GM12878 (cell line): ENCODE measurements around the gene GH2. TPM values are rescaled to one million over a fixed set of nuclear protein-coding genes. Genes with fewer than 3 reads are reported as not detected.

ENCODE experiments used
- ATAC-seq: fragments of 200-7000 bp; cut with Tn5 transposase; 3 replicates; pipeline ENCODE4 v1.9.1; 2020; ENCODE audit warnings: mild to moderate bottlenecking, moderate library complexity
- BruUV-seq: library from RNA; stranded (reverse); fragments of 400-500 nt; replicated peaks from 2 replicates; lab custom pipeline; 2021; lab: Mats Ljungman, UMichigan
- CTCF ChIA-PET: fragments of 300-600 bp; sonication (Branson Sonifier 250); formaldehyde crosslinking; extraction: SDS; loops from one replicate; lab custom pipeline; 2021; ENCODE audit warnings: inconsistent platforms; lab: Yijun Ruan, JAX
- POLR2A ChIA-PET: fragments of 350-600 bp; formaldehyde crosslinking; extraction: SDS; loops from one replicate; lab custom pipeline; 2021; ENCODE audit warnings: inconsistent platforms; lab: Charles Lee
- RAD21 ChIA-PET: fragments of 300-600 bp; sonication (Branson Sonifier 250); formaldehyde crosslinking; loops from one replicate; lab custom pipeline; 2023; ENCODE audit warnings: antibody characterized with exemption; ENCODE audit not compliant: unreplicated experiment; lab: Charles Lee
- SMC1A ChIA-PET: fragments of 300-600 bp; sonication (Branson Sonifier 250); formaldehyde crosslinking; loops from one replicate; lab custom pipeline; 2023; ENCODE audit not compliant: unreplicated experiment, uncharacterized antibody; lab: Charles Lee
- DNase-seq: peaks from one replicate; pipeline ENCODE4 v3.0.0-alpha.2; 2011; ENCODE audit warnings: low read depth, low spot score
- FAIRE-seq: peaks from 3 replicates; lab custom pipeline; 2011; peaks lifted over from hg19 to GRCh38; lab: Jason Lieb, UNC
- H2AFZ ChIP-seq: 2 replicates; pipeline ENCODE4 v1.6.0; 2011; ENCODE audit warnings: low read depth, low read length, control low read depth; ENCODE audit not compliant: control insufficient read depth
- H3K27ac ChIP-seq: 2 replicates; pipeline ENCODE4 v1.5.1; 2011; ENCODE audit warnings: control low read depth; ENCODE audit not compliant: control insufficient read depth, insufficient read depth
- H3K27me3 ChIP-seq, 2 experiments: replicated peaks in 1 of 2; 2 replicates each; pipeline versions ENCODE4 v1.6.0 to v1.6.1; 2011; ENCODE audit warnings: low read length in 1 of 2; ENCODE audit not compliant: control insufficient read depth in 2 of 2, insufficient read depth in 2 of 2
- H3K36me3 ChIP-seq, 2 experiments: 2 replicates each; pipeline ENCODE4 v1.5.1; 2011; ENCODE audit warnings: low read length in 1 of 2; ENCODE audit not compliant: control insufficient read depth in 2 of 2, insufficient read depth in 2 of 2
- H3K4me1 ChIP-seq: 2 replicates; pipeline ENCODE4 v1.6.1; 2011; ENCODE audit warnings: mild to moderate bottlenecking, low read length, moderate library complexity, mixed read lengths; ENCODE audit not compliant: control insufficient read depth, insufficient read depth
- H3K4me2 ChIP-seq: 2 replicates; pipeline ENCODE4 v1.6.0; 2011; ENCODE audit warnings: control low read depth; ENCODE audit not compliant: control insufficient read depth, insufficient read depth
- H3K4me3 ChIP-seq: fragments of 200-600 bp; sonication (generic); 2 replicates; pipeline ENCODE4 v1.5.1; 2016
- H3K79me2 ChIP-seq: 2 replicates; pipeline ENCODE4 v1.6.0; 2011; ENCODE audit warnings: low read length; ENCODE audit not compliant: control insufficient read depth, insufficient read depth
- H3K9ac ChIP-seq: 2 replicates; pipeline ENCODE4 v1.8.0; 2011; ENCODE audit warnings: low read length, control low read depth, mixed read lengths; ENCODE audit not compliant: control insufficient read depth, insufficient read depth
- H3K9me3 ChIP-seq: replicated peaks from 3 replicates; pipeline ENCODE4 v1.5.1; 2011; ENCODE audit warnings: mild to moderate bottlenecking, low read length; ENCODE audit not compliant: control insufficient read depth, insufficient read depth
- H4K20me1 ChIP-seq: 2 replicates; pipeline ENCODE4 v1.6.0; 2011; ENCODE audit not compliant: control insufficient read depth, insufficient read depth
- ATF7 ChIP-seq: fragments of 450-650 bp; IDR thresholded peaks from 2 replicates; pipeline ENCODE4 v1.6.1; 2016; ENCODE audit warnings: low read depth, mild to moderate bottlenecking
- CBX3 ChIP-seq: fragments of 200-600 bp; sonication (generic); IDR thresholded peaks from 2 replicates; pipeline ENCODE4 v1.6.1; 2016; ENCODE audit warnings: low read depth, borderline replicate concordance
- E2F8 ChIP-seq: fragments of 450-650 bp; IDR thresholded peaks from 2 replicates; pipeline ENCODE4 v1.6.1; 2018; ENCODE audit warnings: mild to moderate bottlenecking, low read depth, moderate library complexity; ENCODE audit not compliant: partially characterized antibody
- FOXM1 ChIP-seq: IDR thresholded peaks from 2 replicates; pipeline ENCODE4 v1.6.1; 2012; ENCODE audit warnings: low read depth, mild to moderate bottlenecking, inconsistent platforms, low read length, moderate library complexity
- IKZF2 ChIP-seq, 2 experiments: fragments of 450-650 bp; IDR thresholded peaks; 2 replicates each; pipeline ENCODE4 v1.6.1; 2017; ENCODE audit warnings: mild to moderate bottlenecking in 2 of 2, moderate library complexity in 2 of 2
- KDM1A ChIP-seq: fragments of 200-600 bp; sonication (generic); IDR thresholded peaks from 2 replicates; pipeline ENCODE4 v1.6.1; 2016; ENCODE audit warnings: borderline replicate concordance
- MEF2B ChIP-seq: fragments of 450-650 bp; IDR thresholded peaks from 2 replicates; pipeline ENCODE4 v1.6.1; 2018; ENCODE audit warnings: mild to moderate bottlenecking, moderate library complexity; ENCODE audit not compliant: partially characterized antibody, poor library complexity, severe bottlenecking
- NRF1 ChIP-seq: conservative IDR thresholded peaks from 2 replicates; pipeline ENCODE4 v1.6.1; 2011; ENCODE audit warnings: mild to moderate bottlenecking, low read depth, low read length, improper control_type of control experiment
- POLR2AphosphoS2 ChIP-seq: IDR thresholded peaks from 2 replicates; pipeline ENCODE4 v1.6.1; 2011; ENCODE audit warnings: low read depth, mild to moderate bottlenecking, low read length, improper control_type of control experiment, moderate library complexity
- POLR2AphosphoS5 ChIP-seq: IDR thresholded peaks from 2 replicates; pipeline ENCODE4 v1.6.1; 2011; ENCODE audit warnings: mild to moderate bottlenecking, low read length, inconsistent platforms
- SIX5 ChIP-seq: IDR thresholded peaks from 2 replicates; pipeline ENCODE4 v1.6.1; 2011; ENCODE audit warnings: mild to moderate bottlenecking, low read depth, low read length, moderate library complexity; ENCODE audit not compliant: severe bottlenecking
- SRF ChIP-seq, 2 experiments: IDR thresholded peaks; 2 replicates each; pipeline ENCODE4 v1.6.1; 2011; ENCODE audit warnings: low read depth in 2 of 2, low read length in 2 of 2, mild to moderate bottlenecking in 1 of 2, moderate library complexity in 1 of 2
- WRNIP1 ChIP-seq: IDR thresholded peaks from 2 replicates; pipeline ENCODE4 v1.6.1; 2011; ENCODE audit warnings: low read depth, low read length, improper control_type of control experiment, borderline replicate concordance
- WGBS: methylation state at CpG from one replicate; pipeline ENCODE4 v1.1.6; 2016; ENCODE audit warnings: low lambda C conversion rate; ENCODE audit not compliant: insufficient replicate concordance, insufficient coverage; ENCODE audit errors: missing lambda C conversion rate; 5-methylcytosine and 5-hydroxymethylcytosine counted together
- in situ Hi-C: fragments of 300-500 bp; cut with MboI; formaldehyde crosslinking; loops from 9 replicates; pipeline ENCODE4 v1.14.3; 2018; ENCODE audit warnings: mixed read lengths
- intact Hi-C: fragments of 100-400 bp; cut with micrococcal nuclease; formaldehyde crosslinking; loops from one replicate; pipeline ENCODE4 v1.14.2; 2022; ENCODE audit not compliant: unreplicated experiment
- polyA plus RNA-seq, 11 experiments: library from polyadenylated mRNA; depleted of rRNA in 4 of 11; unstranded in 6 of 11; stranded (reverse) in 5 of 11; fragments of >200 nt; fragmentation: Nextera tagmentation in 4 of 11; fragmentation: Illumina TruSeq in 1 of 11; extraction: Ambion mirVana in 4 of 11; extraction: Trizol in 1 of 11; gene quantifications; 1 replicate in 1 of 11; 2 replicates in 10 of 11; pipeline versions ENCODE4 v1.2.1 to v1.2.3, GENCODE V29; 2011 to 2016; ENCODE audit warnings: inconsistent platforms in 2 of 11, missing spikeins in 2 of 11, low read depth in 1 of 11
- total RNA-seq, 4 experiments: library from RNA; depleted of rRNA in 3 of 4; stranded (reverse); fragments of >200 nt in 3 of 4; fragmentation: Illumina TruSeq in 1 of 4; extraction: Trizol in 1 of 4; gene quantifications; 2 replicates each; pipeline versions ENCODE4 v1.2.1 to v1.2.3, GENCODE V29; 2013 to 2021
- TF ChIP-seq, protein P1 (sequence below): IDR thresholded peaks from 2 replicates; pipeline ENCODE4 v1.6.1; 2011; ENCODE audit warnings: low read depth, low read length, improper control_type of control experiment, borderline replicate concordance

Gene GH2
- total and polyA plus RNA-seq, 10 of the 15 experiments (the other 5 are each of a cell fraction or from before 2014, with no cell fraction given), result not detected

GRCh38 chr17:63843387-63843888, 38.3 kb downstream of the GH2 start (continued):
- TF ChIP-seq MEF2B (peak; percentile 7), KDM1A (0 out of 2 replicates have a peak, but pooled peaks have one; percentile 30), E2F8 (peak; percentile 25)
- TF ChIP-seq, all 136 proteins: peak for 20; not testable (repeated sequence) for 116

GRCh38 chr17:63842540-63843386, 39.0 kb downstream of the GH2 start, which contains the start of gene SMARCD2:
Gene SMARCD2 (minus strand): TSS chr17:63842685. CDS start chr17:63842674, 11 bp downstream.
- ATAC-seq, result peak; percentile 90
- Histone ChIP-seq H3K4me3 (peak within 1 kb of the TSS; percentile 97), H3K27ac (peak within 1 kb of the TSS; percentile 80), H3K27me3 (no peaks in the 10 kb centered on the region), H3K9me3 (no peaks in the 10 kb centered on the region; the same call in 1 of the 3 replicates), H2AFZ (peak within 1 kb of the TSS; percentile 84), H3K4me2 (peak within 1 kb of the TSS; percentile 90), H4K20me1 (no peaks in the 10 kb centered on the region), H3K9ac (peak within 1 kb of the TSS; percentile 83), H3K36me3 (no peaks in the 10 kb centered on the region; a peak in 1 of 4 replicates), H3K79me2 (peaks cover 48% of the 10 kb centered on the region), H3K4me1 (peaks cover 18% of the 10 kb centered on the region)
- peak; percentile 79 for FAIRE-seq
- BruUV-seq, result TSS peak; percentile 77
- intact Hi-C loops, result loop anchor here (2.0 to 5.0 kb wide), 3 partner anchors 70 to 145 kb away; partner anchors contain the start of genes CCDC47, DDX42 and STRADA
- POLR2A ChIA-PET, result interaction anchor here (0.6 to 3.5 kb wide), 17 partner anchors 8 to 304 kb away, joined by 3 to 24 read pairs (median 5); partner anchors contain the start of genes CCDC47, DDX42, FTSJ3 and MAP3K3
- peak; percentile 90 for DNase-seq
- RAD21 ChIA-PET, result interaction anchor here (0.9 to 1.2 kb wide), 5 partner anchors 86 to 232 kb away, joined by 3 to 8 read pairs (median 4); partner anchors contain the start of gene MAP3K3
- CTCF ChIA-PET, result interaction anchor here (0.8 to 7.0 kb wide), 10 partner anchors 13 to 414 kb away, joined by 3 to 51 read pairs (median 4); partner anchors contain the start of genes FTSJ3 and PSMC5
- WGBS, result 1% methylated on average over 90 of the region's 92 CpGs
- SMC1A ChIA-PET, result interaction anchor here (0.9 to 2.0 kb wide), 2 partner anchors 14 to 17 kb away, joined by 4 to 8 read pairs; no protein-coding TSS in a partner anchor
- in situ Hi-C loops, result loop anchor here (10.0 to 25.0 kb wide), 2 partner anchors 405 to 662 kb away; partner anchors contain the start of genes CEP95, CYB561 and DDX5
- TF ChIP-seq FOXM1 (0 out of 2 replicates have a peak, but pooled peaks have one; percentile 20), POLR2AphosphoS2 (peak; percentile 58; the same call in 1 of the 2 replicates), IKZF2 (IDR thresholded peaks at IDR 0.05) (peak; percentile 81 to 82), CBX3 (no peak), SRF (IDR thresholded peaks at IDR 0.05; ENCODE audit: low read depth in 2 of 2, low read length in 2 of 2) (peak in 1 of 2 experiments; percentile 50; a peak in 1 of 4 replicates), POLR2AphosphoS5 (peak; percentile 85), SIX5 (peak; percentile 33), ATF7 (no peak), NRF1 (no peak), WRNIP1 (0 out of 2 replicates have a peak, but pooled peaks have one; percentile 44)
- TF ChIP-seq, protein P1, sequence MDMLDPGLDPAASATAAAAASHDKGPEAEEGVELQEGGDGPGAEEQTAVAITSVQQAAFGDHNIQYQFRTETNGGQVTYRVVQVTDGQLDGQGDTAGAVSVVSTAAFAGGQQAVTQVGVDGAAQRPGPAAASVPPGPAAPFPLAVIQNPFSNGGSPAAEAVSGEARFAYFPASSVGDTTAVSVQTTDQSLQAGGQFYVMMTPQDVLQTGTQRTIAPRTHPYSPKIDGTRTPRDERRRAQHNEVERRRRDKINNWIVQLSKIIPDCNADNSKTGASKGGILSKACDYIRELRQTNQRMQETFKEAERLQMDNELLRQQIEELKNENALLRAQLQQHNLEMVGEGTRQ, result no peak
